Activated T-helper 2 cell treated with anti-CD3 and anti-CD28 coated beads, Interferon-gamma antibody, Interleukin-2, Interleukin-4, amounts not matched to agents 10 μg/mL and 5 μg/mL and 100 μg/mL, durations not matched to agents 14 hours and 24 hours and 36 hours (primary cell): ENCODE data around the gene SYNJ1. TPM values are rescaled to one million over a fixed set of nuclear protein-coding genes. Genes with fewer than 3 reads are reported as not detected.
"Not testable (repeated sequence)": the region's sequence is repeated elsewhere in the genome, so short reads cannot be mapped to it uniquely, and the experiment has no call there.

ENCODE experiments used
- DNase-seq: peaks from one replicate; pipeline ENCODE4 v3.0.0; 2021; ENCODE audit warnings: low spot score
- H3K27ac Mint-ChIP-seq: one replicate; pipeline ENCODE4 v1.8.0; 2021; ENCODE audit warnings: mixed read lengths
- H3K27me3 Mint-ChIP-seq: one replicate; pipeline ENCODE4 v1.8.0; 2021; ENCODE audit warnings: low read depth, mixed read lengths
- H3K36me3 Mint-ChIP-seq: one replicate; pipeline ENCODE4 v1.8.0; 2021; ENCODE audit warnings: low read depth, mixed read lengths
- H3K4me1 Mint-ChIP-seq: one replicate; pipeline ENCODE4 v1.8.0; 2021; ENCODE audit warnings: low read depth, mixed read lengths
- H3K4me3 Mint-ChIP-seq: one replicate; pipeline ENCODE4 v1.8.0; 2021; ENCODE audit warnings: low read depth, mild to moderate bottlenecking, moderate library complexity, mixed read lengths
- H3K9me3 Mint-ChIP-seq: one replicate; pipeline ENCODE4 v1.8.0; 2021; ENCODE audit warnings: mixed read lengths
- intact Hi-C: fragments of 100-400 bp; cut with micrococcal nuclease; formaldehyde crosslinking; loops from one replicate; pipeline ENCODE4 v1.15.1; 2023
- total RNA-seq: library from RNA; stranded (reverse); gene quantifications from 2 replicates; pipeline ENCODE4 v1.2.3, GENCODE V29; 2022

The SYNJ1 gene
- total RNA-seq, 1 donor from 2014 or later, result 11.8 TPM

DNA sequence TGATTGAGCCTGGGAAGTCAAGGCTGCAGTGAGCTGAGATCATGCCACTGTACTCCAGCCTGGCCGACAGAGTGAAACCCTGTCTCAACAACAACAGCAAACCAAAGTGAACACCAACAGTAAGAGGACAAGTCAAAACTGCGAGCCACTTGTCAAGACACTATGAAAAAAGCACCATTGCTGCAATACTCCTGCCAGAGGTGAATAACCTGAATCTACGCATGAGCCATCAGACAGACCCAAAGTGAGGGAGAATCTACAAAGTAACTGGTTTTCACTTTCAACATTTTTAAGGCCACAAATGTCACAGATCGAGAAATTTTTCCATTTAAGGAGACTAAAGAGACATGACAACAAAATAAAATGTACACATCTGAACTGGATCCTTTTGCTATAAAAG lies 21.9 kb downstream of the SYNJ1 start:
- Mint-ChIP-seq H3K36me3 (peaks cover 7% of the 10 kb centered on the region), H3K27me3 (no peaks in the 10 kb centered on the region), H3K4me1 (peaks cover 31% of the 10 kb centered on the region), H3K27ac (no peak overlapping the region), H3K4me3 (no peak overlapping the region), H3K9me3 (no peaks in the 10 kb centered on the region)
- no peak for DNase-seq
- intact Hi-C loops, result no loop called here

DNA sequence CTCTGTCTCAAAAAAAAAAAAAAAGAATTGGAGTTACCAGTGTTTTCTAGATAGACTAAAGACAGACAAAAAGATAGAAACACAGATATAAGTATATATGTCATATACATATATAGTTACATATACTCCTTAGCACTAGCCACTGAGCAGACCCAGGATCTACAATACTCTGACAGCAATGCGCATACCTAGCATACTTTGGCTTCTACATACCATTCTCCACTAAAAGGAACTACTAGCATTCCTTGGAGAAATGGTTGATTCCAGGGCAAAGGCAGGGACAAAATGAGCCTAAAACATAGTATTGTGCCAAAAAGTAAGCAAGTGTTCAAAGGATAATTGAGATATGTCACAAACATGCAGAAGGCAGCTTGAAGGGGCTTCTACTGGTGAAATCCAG lies 22.7 kb downstream of the SYNJ1 start:
- no peaks in the 10 kb centered on the region for H3K9me3 Mint-ChIP-seq
- no peak overlapping the region for H3K4me3 Mint-ChIP-seq
- peaks cover 31% of the 10 kb centered on the region for H3K4me1 Mint-ChIP-seq
- intact Hi-C loops, result no loop called here
- no peaks in the 10 kb centered on the region for H3K27me3 Mint-ChIP-seq
- DNase-seq, result no peak
- peaks cover 7% of the 10 kb centered on the region for H3K36me3 Mint-ChIP-seq
- no peak overlapping the region for H3K27ac Mint-ChIP-seq

DNA sequence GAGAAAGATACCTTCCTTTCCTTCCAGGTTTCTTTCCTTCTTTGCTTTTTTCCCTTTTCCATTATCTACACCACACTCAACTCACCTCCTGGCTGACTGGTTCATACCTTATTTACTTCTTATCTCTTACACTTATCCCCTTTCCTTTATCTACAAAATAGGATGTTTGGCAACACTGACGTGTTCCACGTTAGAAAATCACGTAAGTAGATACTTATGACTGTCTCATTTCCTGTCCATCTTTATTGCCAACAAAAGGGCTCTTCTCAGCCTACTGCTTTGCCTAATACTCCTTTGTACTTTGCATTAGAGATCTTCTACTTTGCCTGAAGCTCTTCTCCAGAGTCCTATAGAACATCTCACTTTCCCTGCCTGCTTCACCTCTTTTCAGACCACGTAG lies 25.1 kb downstream of the SYNJ1 start:
- no peak for DNase-seq
- intact Hi-C loops, result no loop called here
- Mint-ChIP-seq H3K27me3 (no peaks in the 10 kb centered on the region), H3K36me3 (peaks cover 11% of the 10 kb centered on the region), H3K9me3 (no peaks in the 10 kb centered on the region), H3K4me1 (peaks cover 29% of the 10 kb centered on the region), H3K4me3 (no peak overlapping the region), H3K27ac (no peak overlapping the region)

DNA sequence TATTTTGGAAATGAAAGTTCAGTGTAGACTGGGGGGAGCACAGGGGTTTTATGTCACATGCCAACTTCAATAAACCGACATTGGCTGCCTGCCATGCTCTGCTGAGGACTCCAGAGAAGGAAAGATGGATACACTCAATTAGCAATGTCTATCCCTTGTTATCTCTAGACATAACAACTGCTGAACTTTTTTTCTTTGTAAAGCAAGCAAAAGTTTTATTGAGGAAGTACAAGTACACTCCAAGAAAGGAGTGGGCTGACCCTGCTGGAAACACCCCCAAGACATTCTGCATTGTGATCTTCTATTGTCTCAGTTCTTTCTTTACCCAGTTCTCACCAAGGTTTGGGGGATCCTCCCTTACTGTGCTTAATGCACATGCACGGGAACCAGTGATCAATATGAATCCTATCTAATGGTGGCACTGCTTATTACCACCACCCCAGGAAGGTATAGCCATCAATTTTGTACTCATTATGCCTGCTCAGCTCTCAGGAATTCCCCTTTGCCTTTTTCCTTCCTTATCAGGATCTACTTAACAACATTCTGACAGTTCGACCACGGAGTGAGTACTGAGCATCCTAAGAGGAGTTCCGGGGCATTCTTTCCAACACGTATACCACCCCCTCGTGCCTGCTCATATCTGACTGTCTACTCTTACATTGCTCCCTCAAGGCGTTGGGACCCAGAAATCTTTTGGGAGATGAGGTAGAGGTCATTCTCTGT lies 28.7 kb downstream of the SYNJ1 start:
- DNase-seq, result no peak
- intact Hi-C loops, result no loop called here

DNA sequence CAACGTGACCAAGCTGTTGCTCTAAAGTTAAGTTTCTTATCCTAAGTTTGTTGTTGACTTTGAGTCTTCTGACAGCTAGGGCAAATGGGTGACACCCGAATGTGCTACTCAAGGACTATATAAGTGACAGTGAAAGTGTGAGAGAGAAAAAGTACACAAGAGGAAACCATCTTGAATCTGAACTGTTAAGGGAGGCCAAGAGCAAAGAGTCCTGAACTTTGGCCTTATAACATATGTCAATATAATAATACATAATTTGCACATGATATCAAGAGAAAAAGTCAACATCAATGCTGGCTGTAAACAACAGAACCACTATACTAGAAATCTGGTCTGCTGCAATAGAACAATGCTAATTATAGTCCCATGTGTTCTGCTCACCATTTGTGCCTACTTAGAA lies 29.5 kb downstream of the SYNJ1 start:
- Mint-ChIP-seq H3K4me3 (no peak overlapping the region), H3K4me1 (peaks cover 13% of the 10 kb centered on the region), H3K36me3 (peaks cover 8% of the 10 kb centered on the region), H3K27ac (no peak overlapping the region), H3K27me3 (no peaks in the 10 kb centered on the region), H3K9me3 (no peaks in the 10 kb centered on the region)
- no peak for DNase-seq
- intact Hi-C loops, result no loop called here

More for the DNA sequence above, 28.7 kb downstream of the SYNJ1 start:
- Mint-ChIP-seq H3K4me1 (peaks cover 15% of the 10 kb centered on the region), H3K4me3 (no peak overlapping the region), H3K9me3 (no peaks in the 10 kb centered on the region), H3K27me3 (no peaks in the 10 kb centered on the region), H3K36me3 (peaks cover 8% of the 10 kb centered on the region), H3K27ac (no peak overlapping the region)

DNA sequence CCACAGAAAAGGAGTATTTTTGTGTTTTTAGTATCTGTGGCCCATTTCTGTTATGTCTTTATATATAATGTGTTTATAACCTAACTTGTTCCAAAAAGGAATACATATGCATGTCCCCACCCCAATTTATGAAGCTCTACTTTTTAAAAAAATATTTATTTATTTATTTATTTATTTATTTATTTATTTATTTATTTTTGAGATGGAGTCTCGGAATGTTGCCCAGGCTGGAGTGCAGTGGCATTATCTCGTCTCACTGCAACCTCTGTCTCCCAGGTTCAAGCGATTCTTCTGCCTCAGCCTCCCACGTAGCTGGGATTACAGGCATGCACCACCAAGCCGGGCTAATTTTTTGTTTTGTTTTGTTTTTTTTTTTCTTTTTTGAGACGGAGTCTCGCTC lies 32.3 kb downstream of the SYNJ1 start:
- DNase-seq, H3K4me1 Mint-ChIP-seq, H3K9me3 Mint-ChIP-seq, H3K4me3 Mint-ChIP-seq, H3K27me3 Mint-ChIP-seq, H3K27ac Mint-ChIP-seq, intact Hi-C loops: not testable (repeated sequence)
- peaks cover 14% of the 10 kb centered on the region for H3K36me3 Mint-ChIP-seq

DNA sequence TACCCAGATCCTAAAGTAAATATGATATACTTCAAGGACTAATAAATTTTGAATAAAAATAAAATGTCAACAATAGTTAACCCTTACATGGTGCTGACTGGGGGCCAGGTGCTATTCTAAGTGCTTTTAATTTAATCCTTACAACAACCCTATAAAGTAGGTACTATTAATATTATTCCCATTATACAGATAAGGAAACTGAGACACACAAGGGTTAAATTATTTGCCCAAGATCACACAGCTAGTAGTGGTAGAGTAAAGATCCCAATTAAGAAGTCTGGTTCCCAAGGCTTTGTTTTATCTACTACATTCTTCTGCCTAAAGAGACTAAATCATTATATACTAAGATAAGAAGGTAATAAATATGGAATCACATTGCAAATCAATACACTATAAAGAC lies 34.2 kb downstream of the SYNJ1 start:
- Mint-ChIP-seq H3K36me3 (peaks cover 10% of the 10 kb centered on the region), H3K9me3 (no peaks in the 10 kb centered on the region), H3K4me1 (no peaks in the 10 kb centered on the region), H3K27me3 (no peaks in the 10 kb centered on the region), H3K4me3 (no peak overlapping the region), H3K27ac (no peak overlapping the region)
- intact Hi-C loops, result no loop called here
- no peak for DNase-seq

DNA sequence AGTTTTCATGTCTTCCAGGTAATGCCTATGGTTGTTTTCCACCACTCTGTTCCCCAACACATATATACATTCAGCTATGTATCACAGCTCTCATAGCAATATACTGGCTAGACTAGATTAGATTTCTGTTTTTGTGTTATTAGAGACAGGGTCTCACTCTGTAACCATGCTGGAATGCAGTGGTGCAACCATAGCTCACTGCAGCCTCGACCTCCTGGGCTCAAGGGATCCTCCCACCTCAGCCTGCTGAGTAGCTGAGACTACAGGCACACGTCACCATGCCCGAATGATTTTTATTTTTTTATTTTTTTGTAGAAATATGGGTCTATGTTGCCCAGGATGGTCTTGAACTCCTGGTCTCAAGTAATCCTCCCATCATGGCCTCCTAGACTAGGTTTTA lies 37.7 kb downstream of the SYNJ1 start:
- Mint-ChIP-seq H3K36me3 (peaks cover 14% of the 10 kb centered on the region), H3K27ac (no peak overlapping the region), H3K4me1 (peaks cover 4% of the 10 kb centered on the region), H3K9me3 (no peaks in the 10 kb centered on the region), H3K27me3 (no peaks in the 10 kb centered on the region), H3K4me3 (no peak overlapping the region)
- intact Hi-C loops, result no loop called here
- DNase-seq, result no peak

DNA sequence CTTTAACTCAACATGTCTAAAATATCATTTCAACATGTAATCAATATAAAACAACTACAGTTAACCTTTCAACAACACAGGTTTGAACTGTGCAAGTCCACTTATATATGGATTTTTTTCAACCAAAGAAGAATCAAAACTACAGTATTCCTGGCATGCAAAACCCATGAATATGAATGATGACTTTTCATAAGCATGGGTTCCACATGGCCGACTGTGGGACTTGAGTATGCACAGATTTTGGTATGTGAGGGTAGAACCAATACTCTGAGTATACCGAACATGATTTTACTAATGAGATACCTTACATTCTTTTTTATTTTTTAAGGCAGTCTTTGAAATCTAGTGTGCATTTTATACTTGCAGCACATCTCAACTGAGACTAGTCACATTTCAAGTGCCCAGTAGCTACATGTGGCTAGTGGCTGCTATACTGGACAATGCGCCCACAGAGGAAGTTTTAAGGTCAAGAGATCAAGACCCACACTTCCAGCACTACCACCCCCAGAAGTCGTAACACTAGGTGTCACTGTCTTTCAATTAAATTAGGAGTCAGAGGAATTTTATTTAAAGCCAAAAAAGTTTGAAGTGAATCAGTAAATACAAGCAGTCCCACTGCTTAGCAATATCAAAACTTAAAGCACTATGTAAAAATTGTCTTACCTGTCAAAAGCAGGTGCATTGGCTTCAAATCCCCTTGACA lies 40.0 kb downstream of the SYNJ1 start:
- peaks cover 14% of the 10 kb centered on the region for H3K36me3 Mint-ChIP-seq
- no peak overlapping the region for H3K27ac Mint-ChIP-seq
- no peaks in the 10 kb centered on the region for H3K27me3 Mint-ChIP-seq
- H3K4me3 Mint-ChIP-seq, result no peak overlapping the region
- H3K4me1 Mint-ChIP-seq, result peaks cover 6% of the 10 kb centered on the region
- intact Hi-C loops, result no loop called here
- DNase-seq, result no peak
- H3K9me3 Mint-ChIP-seq, result no peaks in the 10 kb centered on the region

DNA sequence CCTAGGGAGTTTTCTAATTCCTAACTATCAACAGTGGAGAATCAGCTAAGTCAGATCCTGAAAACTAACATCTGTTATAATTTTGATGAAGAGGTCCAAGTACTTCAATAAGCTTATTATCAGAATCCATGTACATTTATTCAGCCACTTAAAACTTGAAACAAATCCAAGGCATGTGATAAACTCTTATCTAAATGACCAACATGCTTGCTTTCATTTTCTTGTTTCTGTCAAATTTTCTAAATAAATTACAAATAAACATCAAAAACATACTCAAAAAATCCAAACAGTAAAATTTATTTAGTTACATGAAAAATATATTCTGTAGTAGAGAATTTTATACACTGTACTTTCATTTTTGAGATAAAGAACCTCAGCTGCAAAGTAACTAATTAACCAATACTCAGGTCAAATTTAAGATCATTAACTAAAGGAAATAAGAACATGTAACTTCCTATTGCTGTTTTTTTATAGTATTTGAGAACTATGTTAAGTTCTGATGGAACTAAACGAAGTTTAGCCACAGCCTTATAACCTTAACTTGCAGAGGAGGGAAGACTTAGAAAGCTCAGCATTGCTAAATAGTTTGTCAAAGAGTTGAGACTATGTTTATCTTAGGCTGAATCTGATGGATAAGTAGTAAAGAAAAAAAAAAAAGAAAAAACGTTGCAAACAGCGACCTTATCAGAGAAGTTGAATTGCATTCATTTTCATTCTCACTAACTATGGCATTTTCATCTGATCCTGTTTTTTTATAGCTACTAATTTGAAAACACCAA lies 44.9 kb downstream of the SYNJ1 start:
- H3K4me3 Mint-ChIP-seq, result no peak overlapping the region
- H3K36me3 Mint-ChIP-seq, result peaks cover 13% of the 10 kb centered on the region
- H3K4me1 Mint-ChIP-seq, result peaks cover 4% of the 10 kb centered on the region
- no peaks in the 10 kb centered on the region for H3K9me3 Mint-ChIP-seq
- no peaks in the 10 kb centered on the region for H3K27me3 Mint-ChIP-seq
- no peak overlapping the region for H3K27ac Mint-ChIP-seq
- no peak for DNase-seq
- intact Hi-C loops, result no loop called here

DNA sequence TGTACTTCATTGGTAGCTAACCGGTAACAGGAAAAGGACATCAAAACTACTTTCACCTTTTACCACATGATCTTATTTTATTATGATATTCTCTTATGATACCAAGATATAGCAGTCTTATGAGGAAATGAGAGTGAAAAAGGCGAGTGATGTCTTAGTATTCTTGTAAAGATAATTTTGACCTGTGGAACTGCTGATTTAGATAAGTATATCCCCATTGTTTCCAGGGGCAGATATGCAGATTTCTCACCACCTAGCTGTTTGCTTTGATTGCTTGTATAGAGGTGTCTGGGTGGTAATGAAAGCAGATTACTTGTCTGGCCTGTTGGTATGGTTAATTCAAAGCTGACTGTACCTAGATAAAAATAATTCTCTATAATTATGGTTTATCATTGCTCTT lies 53.1 kb downstream of the SYNJ1 start:
- intact Hi-C loops, result no loop called here
- no peaks in the 10 kb centered on the region for H3K27me3 Mint-ChIP-seq
- H3K36me3 Mint-ChIP-seq, result peaks cover 29% of the 10 kb centered on the region
- no peak for DNase-seq
- no peaks in the 10 kb centered on the region for H3K9me3 Mint-ChIP-seq
- H3K27ac Mint-ChIP-seq, result no peak overlapping the region
- H3K4me3 Mint-ChIP-seq, result no peak overlapping the region
- H3K4me1 Mint-ChIP-seq, result peaks cover 2% of the 10 kb centered on the region

DNA sequence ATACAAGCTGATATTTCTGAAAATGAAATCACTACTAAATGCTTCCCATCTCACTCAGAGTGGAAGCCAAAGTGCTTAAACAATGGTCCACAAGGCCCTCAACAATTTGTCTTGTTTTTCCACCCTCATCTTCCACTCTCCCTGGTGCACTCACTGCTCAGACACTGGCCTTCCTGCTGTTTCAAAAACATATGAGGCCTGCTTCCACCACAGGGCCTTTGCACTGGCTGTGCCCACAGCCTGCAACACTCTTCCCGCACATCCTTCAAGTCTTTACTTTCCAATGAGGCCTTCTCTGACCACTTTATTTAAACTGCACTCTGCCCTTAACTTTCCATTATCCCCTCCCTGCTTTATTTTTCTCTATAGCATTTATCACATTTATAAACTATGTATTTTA lies 53.8 kb downstream of the SYNJ1 start:
- DNase-seq, result no peak
- no peaks in the 10 kb centered on the region for H3K27me3 Mint-ChIP-seq
- H3K36me3 Mint-ChIP-seq, result peaks cover 29% of the 10 kb centered on the region
- intact Hi-C loops, result no loop called here
- H3K4me1 Mint-ChIP-seq, result peaks cover 2% of the 10 kb centered on the region
- H3K27ac Mint-ChIP-seq, result no peak overlapping the region
- no peaks in the 10 kb centered on the region for H3K9me3 Mint-ChIP-seq
- H3K4me3 Mint-ChIP-seq, result no peak overlapping the region

DNA sequence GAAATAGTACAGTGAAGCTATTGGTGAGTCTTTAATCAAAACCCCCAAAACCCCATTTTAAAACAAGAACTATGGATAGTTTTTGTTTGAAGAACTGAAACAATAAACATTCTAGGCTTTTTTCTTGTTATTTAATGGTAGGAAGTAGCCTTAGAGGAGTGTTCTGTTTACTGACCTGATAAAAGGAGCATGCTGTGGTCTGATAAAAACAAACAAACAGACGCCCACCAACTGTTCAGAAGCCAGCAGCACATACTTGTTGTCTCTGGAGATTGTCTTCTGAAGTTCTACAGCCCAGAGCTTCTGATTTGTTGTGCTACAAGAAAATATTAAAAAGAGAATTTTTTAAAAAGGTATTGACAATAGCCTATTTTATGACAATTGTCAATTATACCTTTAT lies 61.6 kb downstream of the SYNJ1 start:
- Mint-ChIP-seq H3K4me3 (no peak overlapping the region), H3K27ac (no peak overlapping the region), H3K4me1 (no peaks in the 10 kb centered on the region), H3K27me3 (no peaks in the 10 kb centered on the region), H3K36me3 (peaks cover 61% of the 10 kb centered on the region), H3K9me3 (peaks cover 25% of the 10 kb centered on the region)
- intact Hi-C loops, result no loop called here
- DNase-seq, result no peak
